ENCODE measurements around the gene RAB7A.
"Not testable (repeated sequence)": the region's sequence is repeated elsewhere in the genome, so short reads cannot be mapped to it uniquely, and the experiment has no call there.

The RAB7A gene

DNA sequence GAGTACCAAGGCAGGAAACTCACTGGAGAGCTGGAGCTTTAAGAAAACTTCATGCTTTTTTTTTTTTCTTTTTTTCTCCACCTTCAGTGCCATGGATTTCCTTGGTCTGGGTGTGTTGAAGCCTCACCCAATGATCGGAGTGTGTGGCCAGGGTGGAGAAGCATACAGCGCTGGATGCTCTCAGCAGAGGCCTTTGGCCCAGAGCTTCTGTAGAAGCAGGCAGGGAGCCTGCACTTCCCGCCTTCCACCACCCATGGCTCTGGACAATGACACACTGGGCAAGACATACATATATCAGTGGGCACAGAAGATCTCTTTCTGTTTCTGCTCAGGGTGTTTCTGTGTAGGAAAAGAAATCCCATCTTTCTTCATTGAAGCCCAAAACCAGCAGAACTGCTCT, 97.6 kb downstream of the RAB7A start:
- no peak for DNase-seq

DNA sequence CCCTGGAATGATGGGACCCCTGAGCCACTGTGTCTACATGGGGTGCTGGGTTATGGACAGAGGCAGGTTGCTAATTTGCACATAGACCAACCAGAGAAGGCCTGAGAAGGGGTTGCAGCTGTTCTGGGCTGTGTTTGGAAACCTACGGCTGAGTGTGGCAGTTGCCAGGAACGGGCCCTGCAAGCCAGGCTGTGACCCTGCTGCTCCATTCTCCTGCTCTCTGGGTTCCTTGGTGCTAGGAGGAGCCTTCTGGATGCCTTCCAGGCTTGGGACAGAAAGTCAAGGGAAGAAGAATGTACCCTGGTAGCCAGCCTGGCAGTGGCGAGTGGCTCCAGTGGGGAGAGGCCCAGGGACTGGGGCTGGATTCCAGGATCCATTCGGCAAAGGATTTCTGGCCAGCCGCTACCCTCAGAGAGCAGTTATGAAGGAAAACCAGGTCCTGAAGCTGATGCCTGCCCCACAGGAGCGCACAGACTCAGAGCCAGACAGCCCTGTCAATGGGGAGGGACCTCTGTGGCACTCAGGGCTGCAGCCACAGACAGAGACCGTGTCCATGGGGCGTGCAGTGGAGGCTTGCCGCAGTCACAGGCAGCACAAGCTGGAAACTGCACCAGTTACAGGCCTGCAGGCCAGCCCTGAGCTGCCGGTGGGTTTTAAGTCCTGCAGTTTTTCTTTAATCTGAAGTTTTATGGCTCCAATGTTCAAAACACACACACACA, 98.3 kb downstream of the RAB7A start:
- no peak for DNase-seq

DNA sequence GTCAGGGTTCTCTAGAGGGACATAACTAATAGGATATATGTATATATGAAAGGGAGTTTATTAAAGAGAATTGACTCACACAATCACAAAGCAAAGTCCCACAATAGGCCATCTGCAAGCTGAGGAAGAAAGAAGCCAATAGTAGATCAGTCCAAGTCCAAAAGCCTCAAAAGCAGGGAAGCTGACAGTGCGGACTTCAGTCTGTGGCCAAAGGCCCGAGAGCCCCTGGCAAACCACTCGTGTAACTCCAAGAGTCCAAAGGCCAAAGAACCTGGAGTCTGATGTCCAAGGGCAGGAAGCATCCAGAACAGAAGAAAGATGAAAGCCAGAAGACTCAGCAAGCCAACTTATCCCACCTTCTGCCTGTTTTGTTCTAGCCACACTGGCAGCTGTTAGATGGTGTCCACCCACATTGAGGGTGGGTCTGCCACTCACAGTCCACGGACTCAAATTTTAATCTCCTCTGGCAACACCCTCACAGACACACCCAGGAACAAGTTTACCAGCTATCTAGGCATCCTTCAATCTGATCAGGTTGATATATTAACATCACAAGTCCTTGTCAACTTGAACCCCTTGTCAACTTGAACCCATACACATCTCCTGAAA, 99.2 kb downstream of the RAB7A start:
- DNase-seq, result no peak

DNA sequence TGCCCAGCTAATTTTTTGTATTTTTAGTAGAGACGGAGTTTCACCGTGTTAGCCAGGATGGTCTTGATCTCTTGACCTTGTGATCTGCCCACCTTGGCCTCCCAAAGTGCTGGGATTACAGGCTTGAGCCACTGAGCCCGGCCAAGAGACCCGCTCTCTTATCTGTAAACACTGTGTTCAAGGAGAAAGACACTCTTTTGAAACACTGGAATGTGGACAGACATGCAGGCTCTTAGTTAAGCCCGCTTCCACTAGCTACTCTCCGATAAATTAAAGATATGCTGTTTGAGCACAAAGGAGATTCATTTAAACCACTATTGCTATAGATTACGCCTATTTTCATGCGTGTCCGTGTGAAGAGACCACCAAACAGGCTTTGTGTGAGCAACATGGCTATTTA, 103.1 kb downstream of the RAB7A start:
- DNase-seq, result not testable (repeated sequence)

DNA sequence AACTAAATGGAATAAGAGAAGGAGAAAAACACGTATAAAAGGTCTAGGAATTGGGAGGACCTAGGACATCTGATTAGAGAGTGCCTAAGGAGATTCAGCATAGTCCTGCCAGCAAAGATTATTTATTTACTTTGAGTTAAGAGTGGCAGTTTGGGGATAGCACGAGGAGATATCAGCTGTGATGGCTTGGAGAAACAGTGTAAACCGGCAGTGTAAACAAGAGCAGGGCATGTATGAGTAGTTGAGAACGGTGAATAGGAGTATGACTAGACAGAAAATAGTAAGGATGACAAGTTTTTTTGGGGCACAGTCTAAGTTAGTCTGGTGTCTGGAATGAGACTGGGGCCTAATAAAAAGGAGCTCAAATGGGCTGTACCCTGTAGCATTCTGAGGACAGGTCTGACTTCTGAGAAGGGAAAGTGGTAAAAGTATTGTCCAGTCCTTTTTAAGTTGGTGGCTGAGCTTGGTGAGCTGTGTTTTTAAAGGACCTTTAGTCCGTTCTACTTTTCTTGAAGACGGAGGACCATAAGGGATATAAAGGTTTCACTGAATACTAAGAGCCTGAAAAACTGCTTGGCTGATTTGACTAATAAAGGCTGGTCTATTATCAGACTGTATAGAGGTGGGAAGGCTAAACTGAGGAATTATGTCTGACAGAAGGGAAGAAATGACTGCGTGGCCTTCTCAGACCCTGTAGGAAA, 104.1 kb downstream of the RAB7A start:
- not testable (repeated sequence) for DNase-seq

DNA sequence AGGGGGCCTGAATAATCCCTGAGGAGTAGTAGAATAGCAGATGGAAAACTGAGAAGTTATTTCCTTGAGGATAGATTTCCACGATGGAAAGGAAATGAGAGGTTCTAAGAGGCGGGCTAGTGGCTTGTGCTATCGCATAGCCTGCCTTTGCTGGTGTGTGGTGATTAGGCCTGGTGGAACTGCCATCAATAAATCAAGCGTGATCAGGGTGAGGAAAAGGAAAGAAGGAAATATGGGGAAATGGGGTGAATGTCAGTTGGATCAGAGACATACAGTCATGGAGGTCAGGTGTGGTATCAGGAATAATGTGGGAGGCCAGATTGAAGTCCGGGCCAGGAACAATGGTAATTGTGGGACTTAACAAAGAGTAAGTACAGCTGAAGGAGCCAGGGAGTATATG, 104.8 kb downstream of the RAB7A start:
- not testable (repeated sequence) for DNase-seq

DNA sequence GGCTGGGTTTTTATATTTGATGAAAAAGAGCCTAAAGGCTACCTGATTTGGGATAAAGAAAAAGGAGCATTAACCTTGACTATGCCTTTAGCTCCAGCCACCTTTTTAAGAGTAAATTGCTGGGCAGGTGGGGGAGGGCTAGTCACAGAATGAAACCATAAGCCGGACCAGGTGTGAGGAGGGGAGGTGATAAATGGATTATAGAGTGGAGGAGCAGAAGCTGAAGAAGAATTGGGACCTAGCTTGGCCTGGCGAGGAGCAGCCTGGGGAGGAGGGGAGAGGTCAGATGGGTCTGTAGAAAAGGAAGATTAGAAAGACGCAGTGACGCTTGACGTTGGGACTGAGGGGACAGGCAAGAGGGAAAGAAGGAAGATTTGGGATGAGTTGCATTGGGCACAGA, 107.0 kb downstream of the RAB7A start:
- not testable (repeated sequence) for DNase-seq

DNA sequence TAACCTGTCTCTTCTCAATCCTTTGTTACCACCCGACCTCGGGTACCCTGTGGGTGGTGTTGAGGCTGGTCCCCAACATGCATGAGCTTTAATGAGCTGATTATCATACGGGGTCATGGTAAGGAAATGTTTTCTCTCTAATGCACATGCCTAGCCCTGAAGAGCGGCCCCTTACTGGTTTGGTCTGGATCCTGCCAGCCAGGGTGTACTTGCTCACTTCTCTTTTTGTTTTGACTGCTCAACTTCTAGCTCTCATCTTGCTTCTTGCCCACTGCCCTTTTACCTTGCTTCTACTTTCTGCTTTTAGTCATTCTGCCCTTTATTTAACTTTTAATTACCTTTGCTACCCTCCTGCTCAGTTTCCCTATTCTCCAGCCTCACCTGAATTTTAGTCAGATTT, 109.1 kb downstream of the RAB7A start:
- no peak for DNase-seq

DNA sequence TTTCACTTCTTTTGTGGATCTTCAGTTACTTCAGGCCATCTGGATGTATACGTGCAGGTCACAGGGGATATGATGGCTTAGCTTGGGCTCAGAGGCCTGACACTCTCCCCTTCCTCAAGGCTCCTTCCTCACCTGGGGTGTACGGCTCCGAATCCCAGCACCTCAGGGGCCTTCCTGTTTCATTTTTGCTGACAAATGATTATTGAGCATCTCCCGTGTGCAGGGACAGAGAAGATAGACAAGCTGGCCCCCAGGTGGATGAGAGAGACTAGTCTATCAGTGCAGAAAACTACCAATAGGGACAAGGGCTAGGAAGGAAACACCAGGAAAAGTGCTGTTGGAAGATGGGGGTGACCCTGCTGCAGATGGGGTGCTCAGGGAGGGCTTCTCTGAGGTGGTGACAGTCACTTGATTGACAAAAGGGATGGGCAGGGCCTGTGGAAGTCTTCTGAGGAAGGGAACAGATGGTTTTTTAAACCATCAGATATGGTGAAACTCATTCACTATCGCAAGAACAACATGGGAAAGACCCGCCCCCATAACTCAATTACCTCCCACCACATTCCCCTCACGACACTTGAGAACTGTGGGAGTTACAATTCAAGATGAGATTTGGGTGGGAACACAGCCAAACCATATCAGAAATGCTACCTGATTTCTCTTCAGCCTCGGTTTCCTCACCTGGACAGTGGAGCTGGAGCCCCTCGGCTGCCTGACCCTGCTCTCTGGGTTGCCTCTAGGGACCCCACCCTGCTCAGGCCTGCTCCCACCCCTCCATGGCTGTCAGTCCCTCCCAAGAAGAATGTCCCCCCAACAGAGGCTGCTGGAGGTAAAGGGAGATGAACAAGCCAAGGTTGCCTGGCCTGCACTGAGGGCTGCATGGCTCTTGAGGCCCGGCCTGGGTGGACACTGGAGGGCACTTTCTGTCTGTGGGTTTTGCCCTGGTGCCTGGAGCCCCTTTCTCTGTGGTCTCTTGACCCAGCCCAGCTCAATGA, 116.2 kb downstream of the RAB7A start:
- DNase-seq, result no peak

DNA sequence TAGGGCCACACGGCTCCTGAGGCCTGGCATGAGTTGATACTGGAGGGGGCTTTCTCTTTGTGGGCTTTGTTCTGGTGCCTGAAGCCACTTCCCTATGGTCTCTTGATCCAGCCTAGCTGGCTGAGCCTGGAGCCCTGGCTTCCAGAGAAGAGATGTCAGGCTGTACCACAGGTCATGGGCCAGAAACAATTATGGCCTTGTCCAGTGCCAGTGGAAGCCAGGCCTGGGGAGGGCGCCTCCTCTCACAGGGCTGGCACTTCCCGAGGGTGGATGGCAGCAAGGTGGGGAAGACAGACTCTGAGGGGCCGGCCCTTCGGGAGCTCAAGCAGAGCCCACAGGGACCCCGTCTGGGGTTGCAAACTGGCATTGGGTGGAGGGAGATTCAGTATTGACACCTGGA, 118.5 kb downstream of the RAB7A start:
- no peak for DNase-seq

DNA sequence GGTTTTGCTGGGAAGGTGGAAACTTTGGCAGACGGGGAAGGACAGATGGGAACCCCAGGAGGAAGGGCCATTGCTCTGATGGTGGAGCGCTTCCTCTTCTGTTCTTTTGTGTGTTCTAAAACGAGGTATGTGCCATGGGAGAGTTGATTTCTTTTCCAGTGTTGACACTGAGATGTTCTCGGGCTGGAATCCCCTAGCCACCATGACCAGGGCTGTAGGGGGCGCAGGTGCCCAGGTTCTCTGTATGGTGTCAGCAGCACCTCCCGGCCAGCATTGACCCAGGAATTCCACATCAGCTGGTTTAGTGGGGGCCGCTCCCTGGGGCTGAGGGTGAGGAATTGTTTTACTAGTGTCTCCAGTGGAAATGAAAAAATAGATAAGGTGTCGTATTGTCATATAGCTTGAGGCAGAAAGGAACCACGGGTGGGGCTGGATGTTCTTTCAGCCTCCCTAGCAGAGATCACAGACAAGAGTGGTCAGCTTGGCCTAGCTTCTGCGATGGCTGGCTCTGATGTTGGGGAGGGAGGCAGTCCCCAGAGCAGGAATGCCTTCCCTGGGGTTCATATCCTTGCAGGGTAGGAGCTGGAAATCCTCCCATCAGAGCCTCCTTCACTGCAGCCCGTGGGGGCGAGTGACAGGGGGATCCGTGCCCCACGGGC, 119.3 kb downstream of the RAB7A start:
- no peak for DNase-seq

DNA sequence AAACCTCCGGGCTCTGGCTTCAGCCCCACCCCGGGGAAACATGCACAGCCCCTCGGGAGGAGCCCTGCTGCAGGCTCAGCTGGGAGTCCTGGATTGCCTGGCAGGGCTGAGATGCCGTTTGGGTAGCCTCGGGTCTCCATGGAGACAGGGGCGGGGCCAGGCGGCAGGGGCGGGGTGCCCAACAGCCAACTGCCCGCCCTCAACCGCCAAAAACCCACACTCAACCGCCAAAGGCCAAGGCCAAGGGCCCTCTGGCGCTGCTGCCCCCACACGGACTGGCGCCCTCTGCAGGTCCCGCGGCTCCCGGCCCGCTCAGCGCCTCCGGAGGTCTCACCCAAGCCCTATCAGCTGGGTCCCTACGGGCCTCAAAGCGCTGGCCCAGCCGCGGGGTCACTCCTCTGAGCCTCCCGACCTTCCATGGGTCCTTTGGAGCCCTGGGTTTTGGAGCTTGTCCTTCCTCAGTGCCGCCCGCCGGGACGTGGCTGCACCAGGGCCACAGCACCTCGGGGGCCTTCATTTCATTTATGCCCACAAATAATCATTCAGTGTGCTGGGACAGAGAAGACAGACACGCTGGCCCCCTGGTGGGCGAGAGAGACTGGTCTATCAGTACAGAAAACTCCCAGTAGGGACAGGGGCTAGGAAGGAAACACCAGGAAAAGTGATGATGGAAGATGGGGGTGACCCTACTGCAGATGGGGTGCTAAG, 119.9 kb downstream of the RAB7A start:
- DNase-seq, result peak; percentile 64

DNA sequence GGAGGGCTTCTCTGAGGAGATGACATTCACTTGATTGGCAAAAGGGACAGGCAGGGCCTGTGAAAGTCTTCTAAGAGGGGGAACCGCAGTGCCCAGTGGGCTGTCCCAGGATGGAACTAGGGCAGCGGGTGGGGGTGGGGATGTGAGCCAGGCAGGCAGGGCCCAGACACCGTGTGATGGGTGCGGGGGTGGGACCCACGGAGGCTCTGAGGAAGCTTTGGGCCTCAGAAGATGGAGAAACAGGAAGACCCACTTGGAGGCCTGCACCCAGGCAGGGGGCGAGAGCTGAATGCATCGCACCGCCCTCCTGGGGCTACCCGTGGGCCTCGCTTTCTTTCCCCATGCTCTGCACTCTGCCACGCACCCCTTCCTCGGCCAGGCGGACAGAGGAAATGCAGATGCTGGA, 120.5 kb downstream of the RAB7A start:
- DNase-seq, result no peak

DNA sequence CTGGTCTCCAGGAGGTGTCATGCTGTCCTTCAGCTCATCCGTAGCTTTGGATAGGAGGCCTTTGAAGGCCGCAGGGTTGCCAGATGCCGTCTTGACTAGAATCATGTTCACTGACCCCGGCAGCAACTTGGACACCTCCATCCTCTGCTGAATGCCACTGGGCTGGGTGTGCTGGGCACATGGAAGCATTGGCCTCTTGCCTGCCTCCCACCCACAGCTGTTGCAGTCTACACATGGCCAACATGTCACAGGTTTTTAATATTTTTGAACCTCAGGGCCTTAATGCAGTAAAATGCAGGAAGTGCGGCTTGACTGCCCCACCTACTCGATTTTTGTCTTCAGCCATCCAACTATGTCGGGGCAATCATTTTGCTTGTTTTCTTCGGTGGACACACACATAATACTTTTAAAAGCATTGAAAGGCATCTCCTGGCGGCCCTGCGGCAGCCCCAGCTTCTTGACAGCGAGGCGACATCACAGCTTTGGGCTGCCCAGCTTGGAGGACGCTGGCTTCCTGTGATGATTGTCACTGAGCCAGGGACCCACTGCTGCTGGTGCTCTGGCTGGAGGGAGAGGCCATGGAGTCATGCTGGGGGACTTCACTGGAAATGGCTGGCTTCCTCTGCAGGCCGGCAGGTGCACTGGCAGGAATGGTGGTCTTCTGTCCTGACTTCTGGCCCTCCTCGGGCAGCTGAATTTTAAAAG, 121.8 kb downstream of the RAB7A start:
- no peak for DNase-seq

DNA sequence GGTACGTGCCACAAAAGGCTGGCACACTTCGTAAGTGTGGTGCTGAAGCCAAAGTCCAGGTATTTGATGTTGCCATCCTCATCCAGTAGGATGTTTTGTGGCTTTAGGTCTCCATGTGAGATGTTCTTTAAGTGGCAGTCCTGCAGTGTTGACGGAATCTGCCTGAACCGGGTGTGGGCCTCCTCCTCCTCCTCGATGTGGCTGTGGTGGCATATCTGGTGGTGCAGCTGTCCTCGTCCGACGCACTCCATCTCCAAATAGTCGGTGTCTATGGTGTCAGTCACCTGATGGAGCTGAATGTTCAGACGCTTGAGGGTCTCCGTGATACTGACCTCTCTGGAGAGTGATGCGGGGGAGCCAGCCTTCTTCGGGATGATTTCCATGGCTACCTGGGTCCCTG, 123.0 kb downstream of the RAB7A start:
- no peak for DNase-seq

DNA sequence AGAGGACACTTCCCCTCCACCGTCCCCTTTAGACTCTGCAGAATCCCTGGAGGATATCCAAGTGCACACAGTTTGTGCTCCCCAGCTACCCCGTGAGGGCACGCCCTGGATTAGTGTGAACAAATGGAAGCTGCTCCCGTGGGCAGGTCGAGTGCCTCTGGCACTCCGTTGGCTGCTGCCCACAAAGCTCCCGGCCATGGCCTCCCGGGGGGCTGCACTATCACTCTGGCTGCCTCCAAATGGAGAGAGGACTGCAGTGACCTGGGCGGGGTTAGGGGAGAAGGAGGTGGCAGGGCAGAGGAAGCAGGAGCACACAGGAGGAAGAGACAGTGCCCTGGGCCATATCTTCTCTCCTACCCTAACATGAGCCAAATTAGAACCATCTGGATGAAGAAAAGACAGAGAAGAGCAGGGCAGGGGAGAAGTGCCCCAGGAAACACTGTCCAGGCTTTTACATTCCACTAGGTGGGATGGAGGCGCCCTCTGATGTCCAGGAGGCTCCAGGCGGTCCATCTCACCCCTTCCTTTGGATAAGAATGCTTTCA, 124.0 kb downstream of the RAB7A start:
- no peak for DNase-seq

DNA sequence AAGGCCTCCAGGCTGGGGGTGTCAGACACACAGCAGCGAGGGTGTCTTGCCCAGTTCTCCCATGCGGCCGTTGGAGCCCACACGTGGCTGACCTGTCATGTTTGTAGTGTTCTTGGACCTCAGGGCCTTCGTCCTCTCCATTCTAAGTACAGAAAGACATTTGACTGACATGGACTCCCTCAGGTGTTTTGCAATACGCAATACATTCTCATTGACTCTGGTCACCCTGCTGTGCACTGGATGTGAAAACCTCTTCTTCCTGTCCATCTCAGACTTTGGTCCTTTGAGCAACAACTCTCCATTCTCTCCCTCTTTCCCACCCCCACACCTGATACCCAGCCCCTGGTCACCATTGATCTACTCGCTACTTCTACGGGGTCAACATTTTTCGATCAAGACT, 124.6 kb downstream of the RAB7A start:
- DNase-seq, result no peak

DNA sequence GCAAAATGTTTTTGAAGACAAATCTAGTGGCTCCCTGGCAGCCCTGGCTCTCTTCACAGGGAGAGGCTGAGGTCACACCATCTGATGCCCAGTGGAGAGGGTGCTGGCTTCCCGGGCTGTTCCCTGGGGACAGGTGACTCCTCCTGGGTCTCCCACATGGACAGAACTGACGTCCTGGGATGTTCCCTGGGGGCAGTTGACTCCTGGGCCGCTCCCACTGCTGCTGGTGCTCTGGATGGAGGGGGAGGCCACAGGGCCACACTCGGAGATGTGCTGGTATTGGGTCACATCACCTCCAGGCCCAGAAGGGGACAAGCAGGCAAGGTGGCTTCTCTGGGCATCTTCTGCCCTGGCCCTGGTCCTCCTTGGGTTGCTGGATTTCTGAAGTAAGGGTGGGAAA, 125.6 kb downstream of the RAB7A start:
- no peak for DNase-seq

DNA sequence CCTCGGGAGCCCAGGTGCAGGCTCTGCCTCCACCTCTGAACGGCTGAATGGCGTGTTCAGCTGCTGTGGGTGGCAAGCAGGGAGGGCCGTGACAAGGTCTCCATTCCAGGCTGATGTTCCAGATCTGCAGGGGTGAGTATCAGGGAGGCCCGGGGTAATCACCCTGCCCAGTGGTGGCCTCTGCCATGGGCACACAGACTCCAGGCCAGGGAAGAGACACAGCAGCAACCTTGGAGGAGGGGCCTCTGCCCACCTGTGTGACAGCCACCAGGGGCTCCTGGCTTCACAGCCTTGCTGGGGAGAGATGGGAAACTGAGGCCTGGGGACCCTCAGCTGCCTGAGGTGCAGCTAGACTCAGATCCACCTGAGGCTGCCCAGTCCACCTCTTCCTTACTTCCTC, 127.8 kb downstream of the RAB7A start:
- DNase-seq, result no peak

DNA sequence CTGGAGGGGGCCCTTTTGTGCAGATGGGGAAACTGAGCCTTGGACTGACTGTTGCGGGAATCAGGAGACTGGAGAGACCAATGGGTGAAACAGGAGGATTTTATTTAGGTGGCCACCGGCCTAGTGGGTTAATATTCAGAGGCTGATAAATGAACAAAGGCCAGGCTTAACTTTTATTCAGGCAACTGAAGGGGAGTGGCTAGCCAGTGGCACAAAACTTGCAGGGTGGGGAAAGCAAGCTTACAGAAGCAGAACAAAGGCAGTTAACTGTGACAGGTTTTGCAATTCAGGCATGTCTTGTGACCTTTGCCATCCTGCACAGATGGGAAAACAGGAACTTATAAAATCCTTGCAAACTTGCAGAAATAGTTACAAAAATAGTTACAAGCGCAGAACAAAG, 128.5 kb downstream of the RAB7A start:
- DNase-seq, result no peak

DNA sequence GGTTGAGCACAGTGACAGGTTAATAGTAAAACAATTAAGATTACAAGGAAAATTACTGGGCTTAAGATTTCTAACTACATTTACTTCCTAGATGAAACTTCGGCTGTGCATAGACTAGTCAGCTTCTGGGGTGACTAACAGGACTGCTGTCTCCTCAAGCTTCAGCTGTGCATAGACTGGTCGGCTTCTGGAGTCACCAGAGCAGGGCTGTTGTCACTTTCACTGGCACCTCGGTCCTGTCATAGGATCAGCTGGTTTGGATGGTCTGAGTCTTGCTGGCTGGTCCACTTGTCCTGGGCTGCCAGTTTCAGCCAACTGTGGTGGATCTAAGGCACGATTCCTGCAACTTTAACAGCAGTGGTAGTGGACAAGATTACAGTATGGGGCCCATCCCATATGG, 129.6 kb downstream of the RAB7A start:
- DNase-seq, result no peak

All from GOT3 (cell line).